Transverse colon (tissue), 4 donors: ENCODE measurements around the gene APOL3. TPM values are rescaled to one million over a fixed set of nuclear protein-coding genes. Genes with fewer than 3 reads are reported as not detected.
"Not testable (repeated sequence)": the region's sequence is repeated elsewhere in the genome, so short reads cannot be mapped to it uniquely, and the experiment has no call there.

Experiments
- DNase-seq: peaks from one replicate; pipeline ENCODE4 v3.0.0-alpha.2; 2019
- H3K27ac ChIP-seq, 4 donors: fragments of 200-600 bp; sonication (generic); 2 replicates each; pipeline ENCODE4 v1.5.1; 2016 to 2018; ENCODE audit warnings: inconsistent platforms in 4 of 4
- H3K27me3 ChIP-seq: fragments of 200-600 bp; sonication (generic); 2 replicates; pipeline ENCODE4 v1.5.1; 2017; ENCODE audit warnings: inconsistent platforms
- H3K36me3 ChIP-seq, 4 donors: fragments of 200-600 bp; sonication (generic); 2 replicates each; pipeline ENCODE4 v1.5.1; 2017 to 2019; ENCODE audit warnings: inconsistent platforms in 4 of 4
- H3K4me1 ChIP-seq, 4 donors: fragments of 200-600 bp; sonication (generic); 2 replicates each; pipeline ENCODE4 v1.5.1; 2017 to 2020; ENCODE audit warnings: inconsistent platforms in 4 of 4
- H3K4me3 ChIP-seq, 4 donors: fragments of 200-600 bp; sonication (generic); 1 replicate in 1 of 4; 2 replicates in 3 of 4; pipeline versions ENCODE4 v1.5.1 to v1.6.1; 2017 to 2019; ENCODE audit warnings: inconsistent platforms in 4 of 4
- H3K9me3 ChIP-seq, 2 donors: fragments of 200-600 bp; sonication (generic); 2 replicates each; pipeline ENCODE4 v1.5.1; 2017 to 2019; ENCODE audit warnings: inconsistent platforms in 2 of 2
- EP300 ChIP-seq: sonication (generic); formaldehyde crosslinking; IDR thresholded peaks from one replicate; pipeline ENCODE4 v1.6.1; 2017; ENCODE audit warnings: antibody characterized with exemption, low read depth
- POLR2A ChIP-seq: fragments of 450-650 bp; IDR thresholded peaks from one replicate; pipeline ENCODE4 v1.6.1; 2016; ENCODE audit warnings: antibody characterized with exemption, mild to moderate bottlenecking, moderate library complexity
- POLR2AphosphoS5 ChIP-seq, 3 donors: sonication (generic); formaldehyde crosslinking; IDR thresholded peaks; one replicate each; pipeline ENCODE4 v1.6.1; 2016; ENCODE audit warnings: antibody characterized with exemption in 3 of 3
- WGBS, 2 donors: methylation state at CpG; one replicate each; pipeline ENCODE4 v1.1.5; 2018; ENCODE audit warnings: low coverage in 1 of 2; 5-methylcytosine and 5-hydroxymethylcytosine counted together
- in situ Hi-C, 4 donors: fragments of 200-750 bp; cut with MboI; loops; one replicate each; pipeline versions ENCODE4 v1.15.0 to v1.15.1; 2017; ENCODE audit warnings: low sequenced_read_pairs in 3 of 4, low pct_ligation_motif_present in 1 of 4, low pct_unique_long_range_greater_than_20kb in 1 of 4
- intact Hi-C: fragments of 100-400 bp; cut with DNase I; formaldehyde crosslinking; loops from one replicate; pipeline ENCODE4 v1.15.1; 2023; ENCODE audit warnings: low total_unique reads
- total RNA-seq, 4 donors: library from RNA; depleted of rRNA; stranded (reverse); fragments of >200 nt; gene quantifications; one replicate each; pipeline ENCODE4 v1.1.0, GENCODE V29; 2016
- TF ChIP-seq, protein P1 (sequence below), 5 experiments: fragments of 200-600 bp in 3 of 5; fragments of 450-650 bp in 2 of 5; sonication (generic) in 3 of 5; IDR thresholded peaks; 1 replicate in 2 of 5; 2 replicates in 3 of 5; pipeline ENCODE4 v1.5.1; 2016 to 2017; ENCODE audit warnings: antibody characterized with exemption in 5 of 5, inconsistent platforms in 3 of 5, mild to moderate bottlenecking in 2 of 5, moderate library complexity in 1 of 5

The APOL3 gene
- total RNA-seq, 4 donors from 2014 or later = 8.7 to 53.9 (median 19.4) TPM

DNA sequence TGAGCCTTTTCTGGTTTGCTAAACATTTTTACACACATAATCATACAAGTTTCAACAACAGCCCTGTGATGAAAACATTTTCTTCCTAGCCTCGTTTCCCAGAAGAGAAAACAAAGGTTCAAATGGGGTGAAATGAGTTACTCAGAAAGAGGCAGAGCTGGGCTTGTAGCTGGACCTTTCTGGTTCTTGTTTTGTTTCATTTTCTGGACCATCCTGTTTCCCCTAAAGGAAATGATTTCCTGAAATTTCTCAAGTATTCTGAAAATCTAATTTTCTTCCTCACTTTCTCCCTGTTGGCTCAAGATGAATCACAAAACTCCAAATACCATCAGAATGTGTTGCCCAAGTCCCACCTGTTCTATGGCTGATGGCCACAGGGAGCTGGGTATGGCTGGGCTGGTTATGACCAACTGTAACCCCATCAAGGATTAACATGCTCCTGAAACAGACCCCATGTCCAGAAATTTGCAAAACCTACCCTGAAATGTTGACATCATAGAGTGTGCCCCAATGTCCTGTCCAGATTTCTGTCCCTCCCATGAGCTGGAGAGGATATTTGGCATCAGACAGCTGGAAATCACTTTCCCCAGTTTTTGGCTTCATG lies 47.7 kb upstream of the APOL3 start:
- Histone ChIP-seq H3K27ac (no peak overlapping the region), H3K27me3 (no peaks in the 10 kb centered on the region), H3K36me3 (no peaks in the 10 kb centered on the region), H3K4me3 (no peak overlapping the region), H3K9me3 (no peaks in the 10 kb centered on the region), H3K4me1 (peaks cover 0 to 4% (median 0%) of the 10 kb centered on the region in 4 donors)
- intact Hi-C loops = no loop called here
- in situ Hi-C loops = no loop called here
- TF ChIP-seq, protein P1, sequence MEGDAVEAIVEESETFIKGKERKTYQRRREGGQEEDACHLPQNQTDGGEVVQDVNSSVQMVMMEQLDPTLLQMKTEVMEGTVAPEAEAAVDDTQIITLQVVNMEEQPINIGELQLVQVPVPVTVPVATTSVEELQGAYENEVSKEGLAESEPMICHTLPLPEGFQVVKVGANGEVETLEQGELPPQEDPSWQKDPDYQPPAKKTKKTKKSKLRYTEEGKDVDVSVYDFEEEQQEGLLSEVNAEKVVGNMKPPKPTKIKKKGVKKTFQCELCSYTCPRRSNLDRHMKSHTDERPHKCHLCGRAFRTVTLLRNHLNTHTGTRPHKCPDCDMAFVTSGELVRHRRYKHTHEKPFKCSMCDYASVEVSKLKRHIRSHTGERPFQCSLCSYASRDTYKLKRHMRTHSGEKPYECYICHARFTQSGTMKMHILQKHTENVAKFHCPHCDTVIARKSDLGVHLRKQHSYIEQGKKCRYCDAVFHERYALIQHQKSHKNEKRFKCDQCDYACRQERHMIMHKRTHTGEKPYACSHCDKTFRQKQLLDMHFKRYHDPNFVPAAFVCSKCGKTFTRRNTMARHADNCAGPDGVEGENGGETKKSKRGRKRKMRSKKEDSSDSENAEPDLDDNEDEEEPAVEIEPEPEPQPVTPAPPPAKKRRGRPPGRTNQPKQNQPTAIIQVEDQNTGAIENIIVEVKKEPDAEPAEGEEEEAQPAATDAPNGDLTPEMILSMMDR (IDR thresholded peaks at IDR 0.05) = no peak
- no peak for DNase-seq
- 49 to 50% methylated on average over 1 of the region's 1 CpG for WGBS, 2 donors

DNA sequence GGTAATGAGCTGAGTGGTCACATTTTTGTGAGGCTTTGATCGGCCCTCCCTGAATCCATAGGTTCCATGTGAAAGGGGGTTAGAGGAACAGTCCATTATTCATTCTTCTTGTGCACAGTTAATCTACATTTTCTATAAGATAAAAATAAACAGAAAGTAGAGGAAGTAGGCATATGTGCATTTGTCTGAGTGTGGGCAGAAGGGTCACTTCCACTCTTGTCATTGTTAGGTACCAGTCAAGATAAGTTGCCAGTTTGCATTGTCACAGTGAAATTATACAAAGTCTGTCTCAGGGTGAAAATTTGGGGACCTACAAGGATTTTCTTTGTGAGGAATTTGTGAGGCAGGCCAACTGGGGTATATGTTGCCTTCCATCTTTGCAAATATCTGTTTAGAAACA lies 45.7 kb upstream of the APOL3 start:
- DNase-seq = no peak
- TF ChIP-seq POLR2AphosphoS5 (IDR thresholded peaks at IDR 0.05) (no peak), EP300 (no peak), POLR2A (no peak)
- TF ChIP-seq, protein P1 (IDR thresholded peaks at IDR 0.05) = no peak
- WGBS, 2 donors = 71 to 95% methylated on average over 1 of the region's 1 CpG
- Histone ChIP-seq H3K4me1 (peaks cover 0 to 16% (median 6%) of the 10 kb centered on the region in 4 donors), H3K9me3 (no peaks in the 10 kb centered on the region), H3K27me3 (no peaks in the 10 kb centered on the region), H3K36me3 (no peaks in the 10 kb centered on the region), H3K27ac (no peak overlapping the region), H3K4me3 (no peak overlapping the region)
- intact Hi-C loops (no loop called here), in situ Hi-C loops (no loop called here)

DNA sequence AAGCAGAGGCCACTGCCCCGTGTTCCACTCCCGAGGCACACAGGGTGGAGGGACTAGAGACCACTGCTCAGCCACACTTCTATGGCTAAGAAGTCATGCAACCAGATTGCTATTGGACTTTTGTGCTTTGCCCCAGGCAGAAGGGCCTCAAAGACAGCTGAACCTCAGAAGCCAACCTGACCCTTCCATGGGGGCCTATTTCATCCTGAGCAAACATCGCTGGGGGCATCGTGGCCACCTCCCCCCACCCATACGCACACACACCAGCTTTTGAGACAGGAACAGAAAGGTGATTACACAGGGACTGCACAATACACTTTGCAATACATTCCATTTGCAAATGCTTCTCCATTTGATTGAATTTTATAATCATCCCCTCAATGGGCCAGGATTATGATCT lies 45.0 kb upstream of the APOL3 start:
- DNase-seq, H3K9me3 ChIP-seq, H3K27me3 ChIP-seq, H3K27ac ChIP-seq, H3K36me3 ChIP-seq, in situ Hi-C loops, intact Hi-C loops, H3K4me3 ChIP-seq: not testable (repeated sequence)
- 66% methylated on average over 5 of the region's 5 CpGs; no CpG with 5 or more reads in 1 of the 2 donors for WGBS, 2 donors
- peaks cover 0 to 13% (median 6%) of the 10 kb centered on the region in 4 donors for H3K4me1 ChIP-seq

DNA sequence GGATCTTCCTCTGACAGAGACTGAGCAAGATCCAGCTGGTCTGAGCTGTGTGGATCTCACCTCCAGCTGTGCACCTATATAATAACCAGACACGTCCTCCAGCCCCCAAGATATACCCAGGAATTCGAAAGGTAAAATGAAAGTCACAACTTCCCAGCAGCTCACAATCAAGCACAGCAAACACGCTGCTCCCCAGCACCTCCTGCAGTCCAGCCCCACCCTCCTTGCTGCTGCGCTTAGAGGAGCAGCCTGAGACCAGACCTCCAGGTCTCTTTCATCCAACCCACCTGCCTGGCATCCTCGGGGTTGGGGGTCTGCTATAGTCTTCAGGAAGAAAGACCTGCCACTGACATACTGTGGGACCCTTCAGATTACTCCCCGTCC lies 44.1 kb upstream of the APOL3 start:
- intact Hi-C loops = loop anchor here (5.0 kb wide), 1 partner anchor 238 kb away; no protein-coding TSS in a partner anchor
- Histone ChIP-seq H3K27ac (no peak overlapping the region), H3K27me3 (no peaks in the 10 kb centered on the region), H3K4me3 (no peak overlapping the region), H3K4me1 (peaks cover 0 to 12% (median 6%) of the 10 kb centered on the region in 4 donors), H3K36me3 (no peaks in the 10 kb centered on the region), H3K9me3 (no peaks in the 10 kb centered on the region)
- WGBS, 2 donors = 41% methylated on average over 6 of the region's 6 CpGs; no CpG with 5 or more reads in 1 of the 2 donors
- peak; percentile 53 for DNase-seq
- TF ChIP-seq, protein P1 (IDR thresholded peaks at IDR 0.05) = no peak
- TF ChIP-seq POLR2AphosphoS5 (IDR thresholded peaks at IDR 0.05) (no peak), EP300 (no peak), POLR2A (no peak)
- in situ Hi-C loops = no loop called here
